Measurements from ENCODE around the gene ZNF783.
"Not testable (repeated sequence)": the region's sequence is repeated elsewhere in the genome, so short reads cannot be mapped to it uniquely, and the experiment has no call there.

The ZNF783 gene

DNA sequence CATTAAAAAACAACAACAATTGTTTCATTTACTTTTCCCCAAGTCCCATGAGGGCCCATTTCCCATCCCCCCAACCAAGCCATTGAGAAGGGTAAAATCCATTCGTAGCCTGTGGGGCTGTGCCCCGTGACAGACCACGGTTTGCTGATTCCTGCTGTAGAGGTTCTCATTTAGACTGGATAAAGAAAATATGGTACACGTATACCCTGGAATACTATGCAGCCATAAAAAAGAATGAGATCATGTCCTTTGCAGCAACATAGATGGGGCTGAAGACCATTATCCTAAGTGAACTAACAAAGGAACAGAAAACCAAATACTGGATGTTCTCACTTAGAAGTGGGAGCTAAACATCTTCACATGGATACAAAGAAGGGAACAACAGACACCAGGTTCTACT, 44.9 kb downstream of the ZNF783 start:
- no peak for DNase-seq

GRCh38 chr7:149307775-149308501, 45.9 kb downstream of the ZNF783 start:
- no peak for DNase-seq

DNA sequence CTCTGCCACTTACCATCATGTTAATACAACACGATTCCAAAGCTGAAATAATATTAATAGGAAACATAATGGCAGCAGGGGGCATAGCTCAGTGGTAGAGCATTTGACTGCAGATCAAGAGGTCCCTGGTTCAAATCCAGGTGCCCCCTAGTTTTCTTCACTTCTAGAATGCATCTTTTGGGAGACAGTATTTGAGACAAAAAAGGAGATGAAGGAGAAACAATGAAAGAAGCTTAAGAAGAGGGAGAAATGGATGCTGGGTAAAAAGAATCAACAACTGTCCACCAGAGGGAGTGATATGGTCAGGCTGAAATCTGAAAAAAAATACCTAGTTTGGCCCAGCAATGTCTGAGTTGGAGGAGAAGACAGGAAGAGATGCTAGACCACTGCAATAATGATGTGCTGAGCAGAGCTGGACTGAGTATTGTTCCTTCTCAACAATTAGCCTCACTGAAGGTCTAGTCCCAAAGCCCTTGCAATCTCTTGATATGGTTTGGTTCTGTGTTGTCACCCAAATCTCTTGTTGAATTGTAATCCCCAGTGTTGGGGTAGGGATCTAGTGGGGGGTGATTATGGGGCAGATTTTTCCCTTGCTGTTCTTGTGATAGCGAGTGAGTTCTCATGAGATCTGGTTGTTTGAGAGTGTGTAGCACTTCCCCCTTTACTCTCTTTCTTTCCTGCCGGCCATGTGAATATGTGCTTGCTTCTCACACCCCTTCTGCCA, 48.3 kb downstream of the ZNF783 start:
- DNase-seq: peak; percentile 61 to 66

DNA sequence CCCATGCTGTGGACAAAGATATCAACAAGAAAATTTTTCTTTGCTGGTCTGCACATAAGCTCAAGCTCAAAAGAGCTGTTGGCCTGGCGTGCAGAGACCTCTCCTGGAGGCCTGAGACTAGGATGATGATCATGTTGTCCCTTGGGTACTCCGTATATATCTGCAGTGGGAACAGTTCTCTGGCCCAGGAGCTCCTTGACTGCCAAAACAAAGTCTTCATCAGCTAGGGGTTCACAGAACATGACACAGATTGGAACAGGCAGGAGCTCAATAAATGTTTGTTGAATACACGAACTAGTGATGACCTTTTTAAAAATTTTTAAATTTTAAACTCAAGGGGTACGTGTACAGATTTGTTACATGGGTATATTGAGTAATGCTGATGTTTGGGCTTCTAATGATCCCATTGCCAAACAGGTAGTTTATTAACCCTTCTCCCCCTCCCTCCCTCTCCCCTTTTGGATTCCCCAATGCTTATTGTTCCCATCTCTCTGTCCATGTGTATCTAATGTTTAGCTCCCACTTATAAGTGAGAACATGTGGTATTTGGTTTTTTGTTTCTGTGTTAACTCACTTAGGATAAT, 49.1 kb downstream of the ZNF783 start:
- no peak for DNase-seq

GRCh38 chr7:149313981-149314380, 52.0 kb downstream of the ZNF783 start:
- DNase-seq: no peak

- DNase-seq: no peak
Measured at GRCh38 chr7:149316606-149317005, 54.6 kb downstream of the ZNF783 start.

- no peak for DNase-seq
Measured at GRCh38 chr7:149317496-149317895, 55.5 kb downstream of the ZNF783 start.

GRCh38 chr7:149317986-149318672, 56.1 kb downstream of the ZNF783 start:
- DNase-seq: peak in 1 of 2 experiments; percentile 20

- no peak for DNase-seq
Measured at GRCh38 chr7:149319376-149319775, 57.4 kb downstream of the ZNF783 start.

DNA sequence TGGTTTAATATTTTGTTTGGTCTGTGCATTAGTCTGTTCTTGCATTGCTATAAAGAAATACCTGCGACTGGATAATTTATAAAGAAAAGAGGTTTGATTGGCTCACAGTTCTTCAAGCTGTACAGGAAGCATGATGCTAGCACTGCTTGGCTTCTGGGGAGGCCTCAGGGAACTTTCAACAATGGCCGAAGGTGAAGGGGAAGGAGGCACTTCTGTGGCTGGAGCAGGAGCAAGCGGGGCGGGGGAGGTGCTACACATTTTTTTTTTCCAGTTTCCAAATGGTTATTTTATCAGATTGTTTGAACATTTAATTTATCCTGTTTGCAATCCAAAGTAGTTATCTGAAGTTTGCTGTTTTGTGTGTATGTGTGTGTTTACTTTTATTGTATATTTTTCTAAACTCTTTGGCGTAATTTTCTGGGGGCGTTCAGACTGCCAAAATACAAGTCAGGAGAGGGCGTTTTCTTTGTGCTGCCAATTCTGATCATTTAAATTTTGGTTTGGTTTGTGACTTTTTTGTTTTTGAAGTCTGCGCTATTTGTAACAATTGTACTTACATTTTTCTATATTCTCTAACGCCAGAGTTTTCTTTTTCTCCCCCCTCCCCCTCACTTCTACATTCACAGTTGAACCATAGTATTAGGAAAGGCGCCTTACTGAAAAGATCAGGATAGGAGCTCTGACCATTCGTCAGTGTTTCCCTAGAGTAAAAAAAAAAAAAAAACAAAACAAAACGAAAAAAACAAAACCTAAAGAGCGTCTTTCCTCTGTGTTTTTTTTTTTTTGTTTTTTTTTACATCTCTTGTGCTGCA, 58.5 kb downstream of the ZNF783 start:
- no peak for DNase-seq

GRCh38 chr7:149321125-149321905, 59.3 kb downstream of the ZNF783 start:
- not testable (repeated sequence) for DNase-seq

DNA sequence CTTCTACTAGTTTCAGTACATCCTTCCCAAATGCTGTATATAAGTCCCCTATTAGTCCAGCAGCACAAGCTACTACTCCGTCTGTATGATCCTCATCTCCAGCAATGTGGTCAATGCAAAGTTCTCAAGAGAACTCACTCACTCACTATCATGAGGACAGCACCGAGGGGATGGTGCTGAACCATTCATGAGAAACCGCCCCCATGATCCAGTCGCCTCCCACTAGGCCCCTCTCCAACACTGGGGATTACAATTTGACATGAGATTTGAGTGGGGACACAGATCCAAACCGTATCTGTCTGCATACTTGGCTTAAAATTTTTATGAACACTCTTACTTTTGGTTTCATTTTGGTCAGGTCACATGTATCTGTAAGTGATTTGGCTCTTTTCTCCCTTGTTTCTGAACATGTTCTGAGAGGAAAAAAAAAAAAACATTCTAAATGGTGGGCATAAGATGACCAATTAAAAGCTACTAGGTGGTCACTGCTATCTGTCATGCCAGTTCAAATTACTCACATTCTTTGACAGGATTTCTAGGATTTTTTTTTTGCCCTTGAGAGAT, 60.1 kb downstream of the ZNF783 start:
- no peak for DNase-seq

- no peak for DNase-seq
Measured at GRCh38 chr7:149322737-149323136, 60.7 kb downstream of the ZNF783 start.

GRCh38 chr7:149325248-149325647, 63.3 kb downstream of the ZNF783 start:
- no peak for DNase-seq

DNA sequence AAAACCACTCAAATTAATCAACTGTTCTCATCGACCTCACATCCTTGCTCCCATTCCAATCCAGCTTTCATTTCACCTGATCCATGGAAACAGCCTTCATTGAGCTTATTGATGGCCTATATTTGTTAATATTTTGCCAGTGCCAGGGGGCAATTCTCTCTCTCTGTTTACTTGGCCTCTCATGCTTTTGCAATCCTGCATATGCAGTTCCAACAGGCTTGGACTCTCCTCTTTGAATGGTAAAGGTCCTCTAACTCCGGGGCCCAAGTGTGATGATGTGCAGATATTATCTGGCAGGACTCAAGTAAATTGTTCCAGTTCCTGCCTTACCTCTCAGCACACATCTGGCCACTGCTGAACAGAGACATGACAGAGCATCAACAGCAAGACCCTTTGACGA, 67.3 kb downstream of the ZNF783 start:
- no peak for DNase-seq

- DNase-seq: no peak
Measured at GRCh38 chr7:149329766-149330334, 67.9 kb downstream of the ZNF783 start.

DNA sequence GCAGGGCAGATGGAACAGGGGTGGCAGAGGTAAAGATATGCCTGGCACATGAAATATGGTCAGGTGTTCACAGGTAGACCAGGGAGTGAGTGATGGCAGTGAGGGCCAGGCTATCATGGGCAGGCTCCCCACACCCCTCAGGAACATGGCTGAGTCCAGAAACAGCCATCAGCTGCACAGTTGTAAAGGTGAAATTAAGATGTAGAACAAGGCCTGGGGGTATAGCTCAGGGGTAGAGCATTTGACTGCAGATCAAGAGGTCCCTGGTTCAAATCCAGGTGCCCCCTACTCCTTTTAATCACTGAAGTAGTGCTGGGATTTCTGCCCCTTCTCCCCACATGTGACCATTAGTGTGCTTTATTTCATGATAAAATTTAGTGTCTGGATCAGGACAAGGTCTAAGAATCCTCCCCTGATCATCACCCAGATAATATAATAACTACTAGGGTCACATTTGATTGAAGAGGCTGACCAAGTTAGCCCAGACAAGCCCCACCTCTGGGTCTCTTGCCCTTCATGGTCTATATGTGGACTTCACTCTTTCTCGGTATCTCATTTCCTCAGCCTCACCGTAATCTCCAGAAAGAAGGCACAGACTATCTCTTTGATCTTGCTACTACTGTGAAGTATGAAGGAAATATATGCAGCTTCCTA, 69.0 kb downstream of the ZNF783 start:
- peak in 1 of 2 experiments; percentile 11 for DNase-seq

GRCh38 chr7:149332602-149333320, 70.8 kb downstream of the ZNF783 start:
- not testable (repeated sequence) for DNase-seq

DNA sequence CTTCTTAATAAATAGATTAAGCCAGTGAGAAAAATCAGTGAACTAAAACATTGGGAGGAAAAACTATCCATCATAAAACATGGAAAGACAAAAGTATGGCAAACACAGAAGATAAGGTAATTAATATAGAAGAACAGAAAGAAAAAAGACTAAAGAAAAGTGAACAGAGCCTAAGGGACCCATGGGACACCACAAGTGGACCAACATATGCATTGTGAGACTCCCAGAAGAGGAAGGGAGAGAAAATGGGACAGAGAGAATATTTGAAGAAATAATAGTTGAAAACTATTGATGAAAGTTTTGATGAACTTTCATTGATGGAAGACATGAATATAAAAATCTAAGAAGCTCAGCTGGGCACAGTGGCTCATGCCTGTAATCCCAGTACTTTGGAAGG, 71.3 kb downstream of the ZNF783 start:
- no peak for DNase-seq

DNA sequence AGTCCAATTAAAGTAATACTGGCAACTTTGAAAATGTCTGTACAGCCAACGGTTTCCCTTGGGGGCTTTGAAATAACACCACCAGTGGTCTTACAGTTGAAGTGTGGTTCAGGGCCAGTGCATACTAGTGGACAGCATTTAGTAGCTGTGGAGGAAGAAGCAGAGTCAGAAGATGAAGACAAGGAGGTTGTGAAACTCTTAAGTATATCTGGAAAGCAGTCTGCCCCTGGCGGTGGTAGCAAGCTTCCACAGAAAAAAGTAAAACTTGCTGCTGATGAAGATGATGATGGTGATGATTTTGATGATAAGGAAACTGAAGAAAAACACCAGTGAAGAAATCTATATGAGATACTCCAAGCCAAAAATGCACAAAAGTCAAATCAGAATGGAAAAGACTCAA, 72.2 kb downstream of the ZNF783 start:
- DNase-seq: no peak
